ENCODE results near the gene KCNH1.

- no peak for TF ChIP-seq EZH2phosphoT487 (IDR thresholded peaks at IDR 0.05; ENCODE audit: insufficient read depth, low read depth)
- TF ChIP-seq EZH2 (IDR thresholded peaks at IDR 0.05; ENCODE audit: insufficient read depth, poor library complexity, severe bottlenecking) = no peak
Measured at GRCh38 chr1:211114446-211114845, 19.5 kb downstream of the KCNH1 start.

Measured in GM23248 (cell line).